Stomach (tissue), 4 donors: ENCODE measurements around the gene WDR70.

Source experiments
- POLR2A ChIP-seq, 4 donors: fragments of 450-650 bp; IDR thresholded peaks; one replicate each; pipeline ENCODE4 v1.6.1; 2016; ENCODE audit warnings: antibody characterized with exemption in 4 of 4, control low read depth in 2 of 4, mild to moderate bottlenecking in 1 of 4, moderate library complexity in 1 of 4
- POLR2AphosphoS5 ChIP-seq, 3 donors: sonication (generic); formaldehyde crosslinking; IDR thresholded peaks; one replicate each; pipeline ENCODE4 v1.6.1; 2016; ENCODE audit warnings: antibody characterized with exemption in 3 of 3
- TF ChIP-seq, protein P1 (sequence below), 7 experiments: fragments of 450-650 bp in 4 of 7; fragments of 200-600 bp in 3 of 7; sonication (generic) in 3 of 7; IDR thresholded peaks; one replicate each; pipeline ENCODE4 v1.5.1; 2016 to 2019; ENCODE audit warnings: antibody characterized with exemption in 7 of 7, control low read depth in 2 of 7, mild to moderate bottlenecking in 1 of 7

DNA sequence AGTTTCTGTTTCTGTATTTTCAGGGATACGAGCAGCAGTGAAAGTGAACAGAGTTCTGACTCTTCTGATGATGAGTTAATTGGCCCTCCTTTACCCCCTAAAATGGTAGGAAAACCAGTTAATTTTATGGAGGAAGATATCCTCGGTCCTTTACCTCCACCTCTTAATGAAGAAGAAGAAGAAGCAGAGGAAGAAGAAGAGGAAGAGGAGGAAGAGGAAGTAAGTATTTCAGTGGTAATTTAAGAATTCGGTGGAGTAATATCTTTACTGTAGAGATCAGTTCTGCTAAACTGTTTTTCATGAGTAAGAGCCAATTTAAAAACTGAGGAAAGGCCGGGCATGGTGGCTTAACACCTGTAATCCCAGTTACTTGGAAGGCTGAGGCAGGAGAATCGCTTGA, 17.2 kb downstream of the WDR70 start:
- TF ChIP-seq, protein P1, sequence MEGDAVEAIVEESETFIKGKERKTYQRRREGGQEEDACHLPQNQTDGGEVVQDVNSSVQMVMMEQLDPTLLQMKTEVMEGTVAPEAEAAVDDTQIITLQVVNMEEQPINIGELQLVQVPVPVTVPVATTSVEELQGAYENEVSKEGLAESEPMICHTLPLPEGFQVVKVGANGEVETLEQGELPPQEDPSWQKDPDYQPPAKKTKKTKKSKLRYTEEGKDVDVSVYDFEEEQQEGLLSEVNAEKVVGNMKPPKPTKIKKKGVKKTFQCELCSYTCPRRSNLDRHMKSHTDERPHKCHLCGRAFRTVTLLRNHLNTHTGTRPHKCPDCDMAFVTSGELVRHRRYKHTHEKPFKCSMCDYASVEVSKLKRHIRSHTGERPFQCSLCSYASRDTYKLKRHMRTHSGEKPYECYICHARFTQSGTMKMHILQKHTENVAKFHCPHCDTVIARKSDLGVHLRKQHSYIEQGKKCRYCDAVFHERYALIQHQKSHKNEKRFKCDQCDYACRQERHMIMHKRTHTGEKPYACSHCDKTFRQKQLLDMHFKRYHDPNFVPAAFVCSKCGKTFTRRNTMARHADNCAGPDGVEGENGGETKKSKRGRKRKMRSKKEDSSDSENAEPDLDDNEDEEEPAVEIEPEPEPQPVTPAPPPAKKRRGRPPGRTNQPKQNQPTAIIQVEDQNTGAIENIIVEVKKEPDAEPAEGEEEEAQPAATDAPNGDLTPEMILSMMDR (IDR thresholded peaks at IDR 0.05): no peak
- TF ChIP-seq POLR2A (IDR thresholded peaks at IDR 0.05) (no peak), POLR2AphosphoS5 (IDR thresholded peaks at IDR 0.05) (no peak)
